ENCODE data around the gene FRMPD4. TPM values are rescaled to one million over a fixed set of nuclear protein-coding genes. Genes with fewer than 3 reads are reported as not detected.

Gene FRMPD4
- total RNA-seq, 1 donor from 2014 or later, result 0.08 TPM

DNA sequence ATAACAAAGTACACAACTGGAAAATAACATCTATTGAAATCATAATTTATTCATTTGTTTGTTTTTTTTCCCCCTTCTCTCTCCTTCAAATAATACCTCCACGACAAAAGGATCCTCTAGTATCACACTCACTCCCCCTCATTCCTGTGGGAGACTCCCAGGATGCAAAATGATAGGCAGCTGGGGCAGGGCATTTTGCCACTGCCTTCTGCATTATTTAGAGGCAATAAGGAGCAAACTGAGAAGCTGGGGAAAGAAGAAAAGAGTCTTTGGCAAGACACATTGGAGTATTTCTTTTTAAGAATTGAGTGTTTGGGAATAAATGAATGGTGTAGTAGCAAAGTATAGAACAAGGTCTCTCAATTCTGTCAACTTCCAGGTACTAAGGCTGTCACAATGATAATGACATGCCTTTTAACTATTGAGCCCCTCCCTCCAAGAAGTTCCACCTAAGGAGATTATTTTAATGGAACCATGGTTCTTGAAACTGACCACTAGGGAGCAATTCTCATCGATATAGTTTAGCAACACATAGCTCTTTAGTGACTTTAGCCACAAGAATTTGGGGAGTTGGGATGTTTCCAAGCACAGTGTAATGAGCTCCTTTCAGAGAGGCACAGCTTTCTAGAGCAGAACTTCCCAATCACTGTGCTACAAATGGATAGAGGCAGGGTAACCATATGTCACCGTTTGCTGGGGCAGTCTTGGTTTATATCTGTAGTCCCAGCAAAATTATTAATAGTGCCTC, 303.3 kb downstream of the FRMPD4 start:
- H3K4me3 ChIP-seq (ENCODE audit: low read depth, low read length), result no peak overlapping the region
- TF ChIP-seq, protein P1, sequence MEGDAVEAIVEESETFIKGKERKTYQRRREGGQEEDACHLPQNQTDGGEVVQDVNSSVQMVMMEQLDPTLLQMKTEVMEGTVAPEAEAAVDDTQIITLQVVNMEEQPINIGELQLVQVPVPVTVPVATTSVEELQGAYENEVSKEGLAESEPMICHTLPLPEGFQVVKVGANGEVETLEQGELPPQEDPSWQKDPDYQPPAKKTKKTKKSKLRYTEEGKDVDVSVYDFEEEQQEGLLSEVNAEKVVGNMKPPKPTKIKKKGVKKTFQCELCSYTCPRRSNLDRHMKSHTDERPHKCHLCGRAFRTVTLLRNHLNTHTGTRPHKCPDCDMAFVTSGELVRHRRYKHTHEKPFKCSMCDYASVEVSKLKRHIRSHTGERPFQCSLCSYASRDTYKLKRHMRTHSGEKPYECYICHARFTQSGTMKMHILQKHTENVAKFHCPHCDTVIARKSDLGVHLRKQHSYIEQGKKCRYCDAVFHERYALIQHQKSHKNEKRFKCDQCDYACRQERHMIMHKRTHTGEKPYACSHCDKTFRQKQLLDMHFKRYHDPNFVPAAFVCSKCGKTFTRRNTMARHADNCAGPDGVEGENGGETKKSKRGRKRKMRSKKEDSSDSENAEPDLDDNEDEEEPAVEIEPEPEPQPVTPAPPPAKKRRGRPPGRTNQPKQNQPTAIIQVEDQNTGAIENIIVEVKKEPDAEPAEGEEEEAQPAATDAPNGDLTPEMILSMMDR (IDR thresholded peaks at IDR 0.05; ENCODE audit: insufficient read depth, low read length, poor library complexity, severe bottlenecking), result peak; percentile 7
- no peak for DNase-seq (ENCODE audit: low read depth)

DNA sequence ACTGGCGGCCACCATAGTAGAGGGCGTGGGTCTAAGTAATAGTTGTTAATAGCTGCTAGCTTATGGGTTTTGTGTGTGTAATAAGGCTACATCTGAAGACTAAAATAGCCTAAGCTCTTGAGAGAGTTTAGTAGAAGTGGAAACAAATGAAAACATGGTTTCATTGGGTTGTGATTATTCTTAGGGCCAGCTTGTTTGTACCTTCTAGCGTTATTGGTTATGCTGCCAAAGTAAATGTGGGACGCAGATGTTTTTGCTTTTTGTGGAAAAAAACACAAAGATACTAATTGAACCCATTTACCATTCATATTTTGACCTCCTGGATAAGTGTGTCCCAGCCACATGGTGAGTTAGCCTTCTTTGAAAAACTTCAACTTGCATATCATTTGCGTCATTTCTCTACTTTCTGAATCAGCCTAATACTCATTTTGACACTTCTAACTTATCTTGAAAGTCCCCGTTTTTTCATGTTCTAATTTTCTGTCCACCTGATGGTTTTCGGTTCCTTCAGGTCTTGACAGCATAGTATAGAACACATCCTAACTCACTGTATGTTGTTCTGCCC, 305.3 kb downstream of the FRMPD4 start:
- Histone ChIP-seq H3K27me3 (ENCODE audit: control insufficient read depth, insufficient read depth, low read length) (no peaks in the 10 kb centered on the region), H3K4me3 (ENCODE audit: low read depth, low read length) (no peak overlapping the region), H3K36me3 (ENCODE audit: control insufficient read depth, insufficient read depth, low read length) (no peaks in the 10 kb centered on the region)
- TF ChIP-seq, protein P1 (IDR thresholded peaks at IDR 0.05; ENCODE audit: insufficient read depth, low read length, poor library complexity, severe bottlenecking), result no peak
- no peak for DNase-seq (ENCODE audit: low read depth)

More for the DNA sequence above, 303.3 kb downstream of the FRMPD4 start:
- no peaks in the 10 kb centered on the region for H3K27me3 ChIP-seq (ENCODE audit: control insufficient read depth, insufficient read depth, low read length)
- H3K36me3 ChIP-seq (ENCODE audit: control insufficient read depth, insufficient read depth, low read length), result no peaks in the 10 kb centered on the region

DNA sequence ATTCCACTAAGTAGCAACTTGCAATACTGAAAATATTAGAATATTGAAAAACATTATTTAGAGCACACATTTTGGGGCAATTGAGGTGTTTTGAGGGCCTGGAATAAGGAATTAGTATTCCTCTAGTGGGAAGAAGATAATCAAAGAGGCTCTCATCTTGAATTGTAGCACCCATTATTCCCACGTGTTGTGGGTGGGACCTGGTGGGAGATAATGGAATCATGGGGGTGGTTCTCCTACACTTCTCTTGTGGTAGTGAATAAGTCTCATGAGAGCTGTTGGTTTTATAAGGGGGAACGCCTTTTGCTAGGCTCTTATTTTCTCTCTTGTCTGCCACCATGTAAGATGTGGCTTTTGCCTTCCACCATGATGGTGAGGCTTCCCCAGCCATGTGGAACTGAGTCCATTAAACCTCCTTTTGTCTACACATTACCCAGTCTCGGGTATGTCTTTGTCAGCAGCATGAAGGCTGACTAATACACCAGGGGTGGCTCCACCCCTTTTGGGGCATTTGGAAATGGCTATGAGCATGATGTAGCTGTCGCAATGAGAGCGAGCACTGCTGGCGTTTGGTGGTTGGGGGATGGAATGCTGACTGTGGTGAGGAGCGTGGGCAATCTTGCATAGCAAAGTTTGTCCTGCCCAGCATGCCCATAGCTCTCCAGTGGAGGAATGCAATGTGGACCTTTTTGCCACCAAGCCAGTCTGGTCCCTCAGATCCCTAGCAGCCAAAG, 308.2 kb downstream of the FRMPD4 start:
- Histone ChIP-seq H3K27me3 (ENCODE audit: control insufficient read depth, insufficient read depth, low read length) (no peaks in the 10 kb centered on the region), H3K36me3 (ENCODE audit: control insufficient read depth, insufficient read depth, low read length) (no peaks in the 10 kb centered on the region), H3K4me3 (ENCODE audit: low read depth, low read length) (no peak overlapping the region)
- no peak for DNase-seq (ENCODE audit: low read depth)
- TF ChIP-seq, protein P1 (IDR thresholded peaks at IDR 0.05; ENCODE audit: insufficient read depth, low read length, poor library complexity, severe bottlenecking), result no peak

DNA sequence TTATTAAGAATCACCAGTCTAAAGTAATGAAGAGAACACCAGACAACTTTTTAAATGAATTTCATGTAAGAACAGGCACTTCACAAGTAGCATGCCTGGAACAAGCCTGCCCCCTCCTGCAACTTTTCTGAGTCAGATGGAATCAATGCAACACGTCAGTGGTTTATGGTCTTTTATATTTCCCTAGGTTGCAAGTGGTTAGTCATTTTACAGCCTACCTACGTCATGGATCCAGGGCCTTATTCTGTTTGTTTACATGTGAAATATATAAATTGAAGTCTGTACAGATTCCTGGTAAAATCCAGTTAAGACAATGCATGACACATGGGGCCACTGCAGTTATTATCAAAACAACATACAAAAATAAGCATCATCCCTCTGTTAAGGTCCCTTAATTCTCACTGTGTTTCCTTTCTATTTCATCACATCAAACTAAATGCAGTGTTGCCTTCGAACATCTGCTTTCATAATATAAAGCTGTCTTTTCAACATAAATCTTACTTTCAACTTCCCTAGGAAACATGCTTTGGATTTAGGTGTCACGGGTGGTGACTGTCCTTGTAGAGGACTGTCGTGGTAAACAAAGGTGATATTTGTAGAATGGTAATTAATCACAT, 309.3 kb downstream of the FRMPD4 start:
- H3K27me3 ChIP-seq (ENCODE audit: control insufficient read depth, insufficient read depth, low read length), result no peaks in the 10 kb centered on the region
- no peak for DNase-seq (ENCODE audit: low read depth)

DNA sequence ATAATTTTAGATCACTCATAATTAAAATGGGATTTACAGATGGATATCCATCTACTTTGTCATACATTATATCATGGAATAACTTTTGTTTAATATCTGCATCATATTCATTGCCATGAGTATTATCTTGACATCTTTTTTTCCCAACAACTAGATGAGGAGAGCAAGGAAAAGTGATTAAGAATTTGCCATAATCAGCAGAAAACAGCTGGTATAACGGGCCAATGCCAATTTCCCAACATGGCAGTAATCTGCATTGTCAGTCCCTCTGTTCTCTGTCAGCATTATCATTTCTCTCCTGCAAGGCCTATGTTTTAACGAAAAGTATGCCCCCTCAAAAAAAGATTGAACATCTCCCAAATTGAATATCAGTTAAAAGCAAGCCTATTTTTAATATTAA, 314.0 kb downstream of the FRMPD4 start:
- TF ChIP-seq, protein P1 (IDR thresholded peaks at IDR 0.05; ENCODE audit: insufficient read depth, low read length, poor library complexity, severe bottlenecking), result no peak
- no peaks in the 10 kb centered on the region for H3K36me3 ChIP-seq (ENCODE audit: control insufficient read depth, insufficient read depth, low read length)
- H3K4me3 ChIP-seq (ENCODE audit: low read depth, low read length), result no peak overlapping the region
- H3K27me3 ChIP-seq (ENCODE audit: control insufficient read depth, insufficient read depth, low read length), result no peaks in the 10 kb centered on the region
- DNase-seq (ENCODE audit: low read depth), result no peak

More for the DNA sequence above, 309.3 kb downstream of the FRMPD4 start:
- no peaks in the 10 kb centered on the region for H3K36me3 ChIP-seq (ENCODE audit: control insufficient read depth, insufficient read depth, low read length)
- no peak overlapping the region for H3K4me3 ChIP-seq (ENCODE audit: low read depth, low read length)
- TF ChIP-seq, protein P1 (IDR thresholded peaks at IDR 0.05; ENCODE audit: insufficient read depth, low read length, poor library complexity, severe bottlenecking), result no peak

All from kidney epithelial cell (primary cell).